HepG2 (cell line): ENCODE measurements around the gene IGFBP5. TPM values are rescaled to one million over a fixed set of nuclear protein-coding genes. Genes with fewer than 3 reads are reported as not detected.

Experiments used
- ARID3A ChIP-seq: IDR thresholded peaks from 2 replicates; pipeline ENCODE4 v1.6.1; 2012; ENCODE audit warnings: low read depth, low read length, improper control_type of control experiment
- BCL6 ChIP-seq: IDR thresholded peaks from 2 replicates; pipeline ENCODE4 v1.6.1; 2016; ENCODE audit warnings: missing genetic modification reagents, missing compliant biosample characterization
- BORCS8-MEF2B ChIP-seq: sonication (generic); formaldehyde crosslinking; IDR thresholded peaks from 2 replicates; pipeline ENCODE4 v1.8.0; 2022; ENCODE audit warnings: mild to moderate bottlenecking, missing genetic modification reagents
- FOXJ3 ChIP-seq: sonication (generic); formaldehyde crosslinking; IDR thresholded peaks from 2 replicates; pipeline ENCODE4 v1.4.0; 2020; ENCODE audit warnings: missing genetic modification reagents, mild to moderate bottlenecking, borderline replicate concordance
- MAX ChIP-seq: IDR thresholded peaks from 2 replicates; pipeline ENCODE4 v1.6.1; 2012; ENCODE audit warnings: inconsistent platforms
- MLX ChIP-seq: IDR thresholded peaks from 2 replicates; pipeline ENCODE4 v1.6.1; 2016
- SOX6 ChIP-seq, 2 experiments: fragments of 450-650 bp in 1 of 2; sonication (generic) in 1 of 2; formaldehyde crosslinking in 1 of 2; IDR thresholded peaks; 2 replicates each; pipeline versions ENCODE4 v1.4.0 to v1.6.1; 2017 to 2020; ENCODE audit warnings: antibody characterized with exemption in 1 of 2, mild to moderate bottlenecking in 1 of 2, missing genetic modification reagents in 1 of 2
- TFDP1 ChIP-seq: IDR thresholded peaks from 2 replicates; pipeline ENCODE4 v1.6.1; 2016; ENCODE audit warnings: missing compliant biosample characterization, missing genetic modification reagents, borderline replicate concordance
- ZNF160 ChIP-seq: sonication (generic); formaldehyde crosslinking; IDR thresholded peaks from 2 replicates; pipeline ENCODE4 v1.8.0; 2022; ENCODE audit warnings: mild to moderate bottlenecking, inconsistent platforms, missing genetic modification reagents
- ZNF362 ChIP-seq: sonication (generic); formaldehyde crosslinking; IDR thresholded peaks from 2 replicates; pipeline ENCODE4 v1.4.0; 2020; ENCODE audit warnings: missing genetic modification reagents, mild to moderate bottlenecking, borderline replicate concordance
- ZNF704 ChIP-seq: sonication (generic); formaldehyde crosslinking; IDR thresholded peaks from 2 replicates; pipeline ENCODE4 v1.8.1; 2023; ENCODE audit warnings: mild to moderate bottlenecking, inconsistent platforms, moderate library complexity, missing genetic modification reagents, borderline replicate concordance
- ZNF773 ChIP-seq: sonication (generic); formaldehyde crosslinking; IDR thresholded peaks from 2 replicates; pipeline ENCODE4 v1.4.0; 2020; ENCODE audit warnings: missing genetic modification reagents, borderline replicate concordance
- ZNF83 ChIP-seq: sonication (generic); formaldehyde crosslinking; IDR thresholded peaks from 2 replicates; pipeline ENCODE4 v1.4.0; 2020; ENCODE audit warnings: missing genetic modification reagents, mild to moderate bottlenecking, borderline replicate concordance
- polyA plus RNA-seq, 8 experiments: library from polyadenylated mRNA; depleted of rRNA in 3 of 8; stranded (reverse) in 7 of 8; unstranded in 1 of 8; fragments of >200 nt; fragmentation: Illumina TruSeq in 4 of 8; extraction: Trizol in 4 of 8; gene quantifications; 2 replicates each; pipeline versions ENCODE4 v1.2.1 to v1.2.3, GENCODE V29; 2011 to 2016; ENCODE audit warnings: low read depth in 4 of 8, missing spikeins in 1 of 8, mixed read lengths in 1 of 8; ENCODE audit not compliant: insufficient read depth in 1 of 8
- total RNA-seq, 5 experiments: library from RNA; depleted of rRNA; stranded (reverse); fragments of >200 nt; fragmentation: Illumina TruSeq; extraction: Trizol; gene quantifications; 2 replicates each; pipeline ENCODE4 v1.2.3, GENCODE V29; 2016; ENCODE audit warnings: low read depth in 1 of 5

The IGFBP5 gene
- total and polyA plus RNA-seq, 2 of the 13 experiments (the other 11 are each of a cell fraction or from before 2014, with no cell fraction given): 0.15 TPM; not detected in 1

GRCh38 chr2:216740557-216741222 lies 45.3 kb upstream of the IGFBP5 start (continued):
- TF ChIP-seq BORCS8-MEF2B (0 out of 2 replicates have a peak, but pooled peaks have one; percentile 52), ZNF83 (no peak), TFDP1 (CRISPR knock-in tag) (no peak), FOXJ3 (CRISPR knock-in tag) (peak; percentile 76; the same call in 1 of the 2 replicates), SOX6 (IDR thresholded peaks at IDR 0.05) (no peak), SOX6 (CRISPR knock-in tag; IDR thresholded peaks at IDR 0.05) (peak; percentile 59; the same call in 1 of the 2 replicates), ZNF704 (no peak), ZNF362 (peak; percentile 90; the same call in 1 of the 2 replicates), ARID3A (no peak), BCL6 (0 out of 2 replicates have a peak, but pooled peaks have one; percentile 31), ZNF773 (CRISPR knock-in tag) (no peak), MAX (peak; percentile 46; the same call in 1 of the 2 replicates), MLX (CRISPR knock-in tag) (peak; percentile 96), ZNF160 (CRISPR knock-in tag) (no peak)
